ENCODE results near the gene FOXN3. TPM values are rescaled to one million over a fixed set of nuclear protein-coding genes. Genes with fewer than 3 reads are reported as not detected.
"Not testable (repeated sequence)": the region's sequence is repeated elsewhere in the genome, so short reads cannot be mapped to it uniquely, and the experiment has no call there.

FOXN3 gene
- total RNA-seq, 1 donor from 2014 or later: 40.7 TPM

DNA sequence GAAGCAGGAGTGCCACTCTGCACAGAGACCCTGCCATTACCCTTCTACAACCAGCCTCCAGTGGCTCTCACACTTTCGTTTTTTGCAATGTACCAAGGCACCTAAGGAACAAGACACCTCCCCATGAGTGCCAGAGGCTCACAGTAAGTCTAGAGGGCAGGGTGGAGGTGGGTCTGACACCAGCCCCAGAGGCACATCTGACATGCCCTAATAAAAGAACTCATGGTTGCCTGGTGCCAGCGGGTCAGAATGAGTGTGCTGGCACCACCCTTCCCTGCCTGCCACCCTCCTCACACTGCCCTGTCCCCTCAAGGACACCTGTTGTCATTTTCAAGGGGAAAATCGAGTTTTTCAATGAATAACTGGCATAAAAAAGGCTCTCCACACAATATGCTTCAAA, 161.2 kb downstream of the FOXN3 start:
- no peak for DNase-seq (ENCODE audit: extremely low read depth, low read depth, low spot score)

DNA sequence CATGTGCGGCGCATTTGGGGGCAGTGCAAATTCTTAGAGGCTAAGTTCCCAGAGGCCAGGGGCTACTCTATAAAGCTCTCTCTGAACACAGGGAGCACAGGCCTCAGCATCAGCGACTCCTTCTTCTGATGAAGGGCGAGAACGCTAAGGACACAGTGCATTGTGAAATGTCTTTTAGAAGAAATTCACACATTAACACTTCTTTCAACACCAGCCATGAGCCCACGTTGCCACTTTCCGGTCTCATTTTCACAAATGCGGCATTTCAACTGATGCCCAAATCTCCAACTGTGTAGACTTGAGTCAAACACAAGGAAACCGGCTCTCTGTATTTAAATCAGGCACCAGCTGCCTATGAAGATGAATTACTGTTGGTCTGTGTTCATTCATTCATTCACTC, 162.0 kb downstream of the FOXN3 start:
- no peak for DNase-seq (ENCODE audit: extremely low read depth, low read depth, low spot score)

- DNase-seq (ENCODE audit: extremely low read depth, low read depth, low spot score): no peak
Observed at GRCh38 chr14:89254166-89254909, 162.7 kb downstream of the FOXN3 start.

DNA sequence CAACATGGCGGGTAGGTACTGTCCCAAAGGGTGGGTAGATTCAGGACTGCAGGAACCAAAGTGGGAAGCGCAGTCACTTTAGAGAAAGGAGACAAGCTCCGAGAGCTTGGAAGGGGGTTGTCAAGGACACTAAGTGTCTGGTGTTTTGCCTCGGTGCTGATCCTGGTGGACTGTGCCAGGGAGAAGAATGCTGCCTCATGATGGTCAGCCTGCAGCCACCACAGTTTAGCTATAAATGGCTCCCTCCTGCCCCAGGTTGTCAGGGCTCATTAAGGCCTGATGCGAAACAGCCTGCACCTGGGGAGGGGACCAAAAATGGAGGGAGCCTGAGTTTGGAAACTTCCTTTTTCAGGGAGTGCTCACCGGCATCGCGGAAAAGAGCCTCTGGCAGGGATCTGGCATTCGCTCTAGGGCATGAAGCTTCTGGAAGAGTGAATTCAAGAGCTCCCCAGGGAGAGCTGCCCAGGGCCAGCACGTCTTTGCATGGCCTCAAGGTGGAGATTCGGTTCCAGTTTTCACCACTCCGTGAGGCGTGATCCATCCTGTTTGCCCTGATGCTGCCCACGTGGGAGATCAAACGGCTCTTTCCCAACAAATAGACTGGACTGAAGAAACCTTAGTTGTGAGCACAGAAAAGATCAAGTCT, 164.0 kb downstream of the FOXN3 start:
- DNase-seq (ENCODE audit: extremely low read depth, low read depth, low spot score): no peak

DNA sequence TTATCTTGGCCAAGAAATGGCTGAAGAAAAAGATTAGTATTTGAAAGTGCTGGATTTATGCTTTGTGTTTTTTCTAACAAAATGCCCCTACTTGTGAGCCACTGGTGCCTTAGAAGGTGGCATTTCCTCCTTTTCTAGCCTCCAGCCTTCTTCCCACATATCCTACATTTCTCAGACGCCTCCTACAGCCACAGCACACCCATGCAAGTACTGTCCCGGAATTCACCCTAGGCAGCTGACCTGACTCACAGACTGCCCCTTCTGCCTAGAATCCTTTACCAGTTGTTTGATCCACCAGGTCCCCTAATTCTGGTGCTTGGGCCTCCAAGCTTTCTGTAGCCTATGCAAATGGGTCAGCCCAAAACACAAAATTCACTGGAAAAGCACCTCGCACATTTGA, 166.0 kb downstream of the FOXN3 start:
- DNase-seq (ENCODE audit: extremely low read depth, low read depth, low spot score): no peak

DNA sequence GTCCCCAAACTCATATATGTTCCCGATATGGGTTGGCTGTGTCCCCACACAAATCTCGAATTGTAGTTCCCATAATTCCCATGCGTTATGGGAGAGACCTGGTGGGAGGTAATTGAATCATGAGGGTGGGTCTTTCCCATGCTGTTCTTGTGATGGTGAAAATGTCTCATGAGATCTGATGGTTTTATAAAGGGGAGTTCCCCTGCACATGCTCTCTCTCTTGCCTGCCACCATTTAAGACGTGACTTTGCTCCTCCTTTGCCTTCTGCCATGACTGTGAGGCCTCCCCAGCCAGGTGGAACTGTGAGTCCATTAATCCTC, 166.4 kb downstream of the FOXN3 start:
- DNase-seq (ENCODE audit: extremely low read depth, low read depth, low spot score): not testable (repeated sequence)

DNA sequence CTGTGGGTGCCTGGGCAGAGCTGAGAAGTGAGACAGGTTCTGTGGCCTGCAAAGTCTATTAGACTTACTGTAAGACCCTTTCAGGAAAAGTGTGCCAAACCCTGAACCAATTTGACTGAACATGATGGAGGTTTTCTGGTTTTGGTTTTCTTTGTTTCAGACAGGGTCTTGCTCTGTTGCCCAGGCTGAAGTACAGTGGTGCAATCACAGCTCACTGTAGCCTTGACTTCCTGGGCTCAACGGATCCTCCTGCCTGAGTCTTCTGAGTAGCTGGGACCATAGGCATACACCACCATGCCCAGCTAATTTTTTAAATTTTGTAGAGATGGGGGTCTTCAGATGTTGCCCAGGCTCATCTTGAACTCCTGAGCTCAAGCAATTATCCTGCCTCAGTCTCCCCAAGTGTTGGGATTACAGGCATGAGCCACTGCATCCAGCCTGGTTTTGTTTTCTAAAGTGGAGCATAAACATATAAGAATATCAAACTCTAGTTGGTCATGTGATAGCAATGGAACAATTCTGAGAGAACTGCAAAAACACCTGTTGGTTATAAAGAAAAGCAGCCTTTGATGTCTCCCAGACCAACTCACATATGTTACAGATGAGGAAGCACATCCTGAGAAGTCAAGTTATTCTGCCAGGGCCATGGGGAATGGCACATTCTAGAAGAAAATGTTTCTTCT, 166.9 kb downstream of the FOXN3 start:
- no peak for DNase-seq (ENCODE audit: extremely low read depth, low read depth, low spot score)

- no peak for DNase-seq (ENCODE audit: extremely low read depth, low read depth, low spot score)
Observed at GRCh38 chr14:89249065-89249695, 167.9 kb downstream of the FOXN3 start.

- no peak for DNase-seq (ENCODE audit: extremely low read depth, low read depth, low spot score)
Observed at GRCh38 chr14:89248411-89249064, 168.5 kb downstream of the FOXN3 start.

DNA sequence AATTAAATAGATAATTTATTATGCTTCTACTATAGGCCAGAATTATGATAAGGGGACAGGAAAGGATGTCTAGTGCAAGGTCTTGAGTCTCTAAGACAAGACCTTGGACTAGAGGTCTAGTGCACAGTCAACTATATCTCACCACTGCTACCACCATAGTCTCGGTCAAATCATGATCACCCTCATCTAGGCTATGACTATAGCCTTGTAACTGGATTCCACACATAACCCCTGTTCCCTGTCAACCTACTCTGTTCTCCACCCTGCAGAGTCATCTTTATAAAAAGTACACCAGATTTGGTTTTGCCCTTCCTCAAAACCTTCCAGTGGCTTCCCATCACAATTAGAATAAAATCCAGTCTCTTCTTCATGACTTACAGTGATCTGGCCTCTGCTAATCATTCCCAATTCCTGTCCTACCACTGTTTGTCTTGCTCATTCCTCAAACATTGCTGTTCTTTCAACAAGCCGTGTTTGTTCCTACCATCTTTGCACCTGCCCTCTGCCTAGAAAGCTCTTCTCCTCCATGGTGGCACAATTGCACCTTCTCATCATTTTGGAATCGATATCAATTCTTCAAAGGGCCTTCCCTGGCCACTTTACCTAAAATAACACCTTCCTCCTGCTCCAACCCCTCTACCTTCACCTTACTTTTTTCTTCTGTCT, 169.4 kb downstream of the FOXN3 start:
- no peak for DNase-seq (ENCODE audit: extremely low read depth, low read depth, low spot score)

GRCh38 chr14:89246290-89246689, 170.7 kb downstream of the FOXN3 start:
- no peak for DNase-seq (ENCODE audit: extremely low read depth, low read depth, low spot score)

DNA sequence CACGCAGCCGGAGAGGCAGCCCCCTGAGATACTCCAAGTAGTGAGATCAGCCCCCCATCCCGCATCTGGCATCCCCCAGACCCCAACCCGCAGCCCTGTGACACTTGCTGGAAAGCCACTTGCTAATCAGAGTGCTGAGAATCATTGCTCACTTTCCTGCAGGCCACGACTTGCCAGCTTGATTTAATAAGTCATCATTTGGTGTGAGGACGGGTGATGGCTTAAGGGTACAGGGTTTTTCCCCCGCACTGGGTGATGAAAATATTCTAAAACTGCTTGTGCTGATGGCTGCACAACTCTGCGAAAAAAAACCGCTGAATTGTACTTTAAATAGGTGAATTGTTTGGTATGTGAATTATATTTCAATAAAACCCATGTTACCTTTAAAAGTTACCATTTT, 171.2 kb downstream of the FOXN3 start:
- DNase-seq (ENCODE audit: extremely low read depth, low read depth, low spot score): no peak

GRCh38 chr14:89244720-89245119, 172.3 kb downstream of the FOXN3 start:
- DNase-seq (ENCODE audit: extremely low read depth, low read depth, low spot score): no peak

- no peak for DNase-seq (ENCODE audit: extremely low read depth, low read depth, low spot score)
Observed at GRCh38 chr14:89243741-89244140, 173.3 kb downstream of the FOXN3 start.

DNA sequence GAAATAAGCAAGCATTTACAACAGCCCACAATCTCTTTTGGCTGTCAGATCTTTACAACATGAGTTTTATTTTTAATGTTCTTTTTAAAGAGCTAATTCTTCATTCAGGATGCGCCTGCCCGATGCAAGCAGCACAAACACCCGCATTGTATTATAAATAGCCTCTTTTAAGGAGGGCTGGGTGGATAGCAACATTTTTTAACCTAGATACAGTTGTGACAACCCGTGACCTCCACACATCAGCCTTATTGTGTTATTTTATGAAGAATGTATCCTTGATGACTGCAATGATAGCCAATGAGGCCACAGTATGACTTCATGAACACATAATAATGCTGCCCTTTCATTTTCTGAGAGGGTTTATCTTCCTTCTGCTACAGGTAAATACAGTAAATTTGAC, 173.7 kb downstream of the FOXN3 start:
- DNase-seq (ENCODE audit: extremely low read depth, low read depth, low spot score): no peak

GRCh38 chr14:89242652-89243279, 174.3 kb downstream of the FOXN3 start:
- no peak for DNase-seq (ENCODE audit: extremely low read depth, low read depth, low spot score)

- DNase-seq (ENCODE audit: extremely low read depth, low read depth, low spot score): no peak
Observed at GRCh38 chr14:89241934-89242651, 174.9 kb downstream of the FOXN3 start.

GRCh38 chr14:89241257-89241656, 175.8 kb downstream of the FOXN3 start:
- DNase-seq (ENCODE audit: extremely low read depth, low read depth, low spot score): no peak

DNA sequence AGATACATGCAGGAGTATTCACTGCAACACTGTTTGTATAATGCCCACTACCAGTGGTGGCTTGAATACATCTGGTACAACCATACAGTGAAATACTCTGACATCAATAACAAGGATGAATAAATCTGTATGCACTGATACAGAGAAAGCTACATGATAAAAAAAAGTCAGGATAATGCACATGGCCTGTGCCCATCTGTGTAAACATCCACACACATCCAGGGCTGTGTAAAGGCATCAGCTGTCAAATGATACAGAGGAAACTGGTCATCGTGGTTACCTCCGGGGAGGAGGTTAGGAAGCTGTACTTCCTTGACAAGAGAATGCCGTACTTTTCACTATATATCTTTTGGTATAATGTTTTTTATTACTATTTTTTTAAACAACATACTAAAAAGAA, 176.6 kb downstream of the FOXN3 start:
- DNase-seq (ENCODE audit: extremely low read depth, low read depth, low spot score): no peak

DNA sequence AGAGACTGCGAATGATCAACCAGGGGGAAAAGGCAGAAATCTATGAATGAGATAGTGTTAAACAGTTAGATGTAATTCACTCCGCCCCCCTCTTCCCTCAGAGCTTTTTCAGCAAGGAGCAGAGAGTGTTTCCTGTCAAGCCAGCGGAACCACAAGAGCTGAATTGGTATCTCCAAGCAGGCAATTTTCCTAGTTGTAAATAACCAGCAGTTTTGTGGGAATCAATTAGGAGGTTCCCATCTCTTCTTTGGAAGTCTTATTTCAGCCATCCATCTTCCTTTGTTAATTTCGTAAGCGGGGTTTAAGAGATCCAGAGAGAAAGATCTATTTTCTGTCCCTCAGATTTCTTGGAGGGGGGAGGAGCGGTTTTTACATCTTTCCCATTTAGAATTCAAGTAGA, 178.0 kb downstream of the FOXN3 start:
- DNase-seq (ENCODE audit: extremely low read depth, low read depth, low spot score): no peak
